Measurements from ENCODE around the gene GALM. TPM values are rescaled to one million over a fixed set of nuclear protein-coding genes. Genes with fewer than 3 reads are reported as not detected.
A peak's percentile ranks its signal among the peaks of the same experiment; 100 is the strongest.

GALM gene
- total RNA-seq, 1 donor from 2014 or later, result 1.0 TPM

DNA sequence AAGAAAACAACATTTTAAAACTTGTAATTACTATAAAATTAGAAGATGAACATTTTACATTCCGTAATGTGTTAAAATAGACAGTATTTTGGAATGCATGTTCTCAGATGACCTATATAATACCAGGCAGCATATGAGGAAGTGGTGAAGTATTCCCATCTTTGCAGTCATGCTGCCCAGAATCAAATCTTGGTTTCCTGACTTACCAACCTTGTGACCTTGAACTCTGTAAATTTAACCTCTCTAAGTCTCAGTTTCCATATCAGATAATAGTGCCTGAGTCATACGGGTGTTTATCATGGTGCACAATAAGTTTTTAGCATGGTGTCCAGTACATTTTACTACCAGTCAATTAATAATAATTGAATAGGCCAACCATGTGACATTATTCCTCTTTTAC lies 7.3 kb upstream of the GALM start:
- H3K4me1 Mint-ChIP-seq (ENCODE audit: low read depth, unreplicated experiment), result no peaks in the 10 kb centered on the region
- no peak for DNase-seq
- no peak overlapping the region for H3K4me3 Mint-ChIP-seq (ENCODE audit: unreplicated experiment)
- H3K9me3 Mint-ChIP-seq (ENCODE audit: unreplicated experiment), result no peaks in the 10 kb centered on the region
- no peaks in the 10 kb centered on the region for H3K36me3 Mint-ChIP-seq (ENCODE audit: unreplicated experiment)
- TF ChIP-seq, protein P1, sequence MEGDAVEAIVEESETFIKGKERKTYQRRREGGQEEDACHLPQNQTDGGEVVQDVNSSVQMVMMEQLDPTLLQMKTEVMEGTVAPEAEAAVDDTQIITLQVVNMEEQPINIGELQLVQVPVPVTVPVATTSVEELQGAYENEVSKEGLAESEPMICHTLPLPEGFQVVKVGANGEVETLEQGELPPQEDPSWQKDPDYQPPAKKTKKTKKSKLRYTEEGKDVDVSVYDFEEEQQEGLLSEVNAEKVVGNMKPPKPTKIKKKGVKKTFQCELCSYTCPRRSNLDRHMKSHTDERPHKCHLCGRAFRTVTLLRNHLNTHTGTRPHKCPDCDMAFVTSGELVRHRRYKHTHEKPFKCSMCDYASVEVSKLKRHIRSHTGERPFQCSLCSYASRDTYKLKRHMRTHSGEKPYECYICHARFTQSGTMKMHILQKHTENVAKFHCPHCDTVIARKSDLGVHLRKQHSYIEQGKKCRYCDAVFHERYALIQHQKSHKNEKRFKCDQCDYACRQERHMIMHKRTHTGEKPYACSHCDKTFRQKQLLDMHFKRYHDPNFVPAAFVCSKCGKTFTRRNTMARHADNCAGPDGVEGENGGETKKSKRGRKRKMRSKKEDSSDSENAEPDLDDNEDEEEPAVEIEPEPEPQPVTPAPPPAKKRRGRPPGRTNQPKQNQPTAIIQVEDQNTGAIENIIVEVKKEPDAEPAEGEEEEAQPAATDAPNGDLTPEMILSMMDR (IDR thresholded peaks at IDR 0.05; ENCODE audit: partially characterized antibody, unreplicated experiment), result no peak
- no peak overlapping the region for H3K27ac Mint-ChIP-seq (ENCODE audit: unreplicated experiment)
- no peaks in the 10 kb centered on the region for H3K27me3 Mint-ChIP-seq (ENCODE audit: unreplicated experiment)

DNA sequence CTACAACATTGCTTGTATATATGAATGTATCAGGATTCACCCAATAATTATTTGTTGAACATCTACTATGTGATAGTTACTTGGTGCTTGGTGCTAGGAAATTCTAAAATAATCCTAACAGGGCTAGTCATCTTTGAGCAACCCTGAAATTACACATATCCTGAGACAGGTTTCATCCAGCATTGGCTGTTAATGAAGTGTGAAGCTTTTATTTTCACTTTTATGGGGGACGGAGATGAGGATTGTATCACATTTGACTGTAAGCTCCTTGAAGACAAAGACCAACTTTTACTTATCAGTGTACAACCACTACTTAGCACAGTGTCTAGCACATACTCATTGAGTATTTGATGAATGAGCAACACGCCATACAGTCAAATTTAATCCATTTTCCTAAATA lies 6.8 kb upstream of the GALM start:
- Mint-ChIP-seq H3K4me1 (ENCODE audit: low read depth, unreplicated experiment) (no peaks in the 10 kb centered on the region), H3K4me3 (ENCODE audit: unreplicated experiment) (no peak overlapping the region), H3K36me3 (ENCODE audit: unreplicated experiment) (no peaks in the 10 kb centered on the region), H3K27me3 (ENCODE audit: unreplicated experiment) (no peaks in the 10 kb centered on the region), H3K9me3 (ENCODE audit: unreplicated experiment) (no peaks in the 10 kb centered on the region), H3K27ac (ENCODE audit: unreplicated experiment) (no peak overlapping the region)
- TF ChIP-seq, protein P1 (IDR thresholded peaks at IDR 0.05; ENCODE audit: partially characterized antibody, unreplicated experiment), result no peak
- no peak for DNase-seq

DNA sequence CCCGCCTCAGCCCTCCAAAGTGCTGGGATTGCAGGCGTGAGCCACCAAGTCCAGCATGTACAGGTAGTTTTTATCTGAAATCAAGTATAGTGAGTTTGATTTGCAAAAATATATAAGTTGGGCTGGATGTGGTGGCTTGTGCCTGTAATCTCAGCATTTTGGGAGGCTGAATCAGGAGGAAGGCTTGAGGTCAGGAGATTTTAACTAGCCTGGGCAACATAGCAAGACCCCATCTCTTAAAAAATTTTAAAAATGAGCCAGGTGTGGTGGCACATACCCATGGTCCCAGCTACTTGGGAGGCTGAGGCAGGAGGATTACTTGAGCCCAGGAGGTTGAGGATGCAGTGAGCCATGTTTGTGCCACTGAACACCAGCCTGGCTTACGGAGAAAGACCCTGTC lies 5.6 kb upstream of the GALM start:
- Mint-ChIP-seq H3K27ac (ENCODE audit: unreplicated experiment) (no peak overlapping the region), H3K27me3 (ENCODE audit: unreplicated experiment) (no peaks in the 10 kb centered on the region), H3K9me3 (ENCODE audit: unreplicated experiment) (no peaks in the 10 kb centered on the region), H3K36me3 (ENCODE audit: unreplicated experiment) (no peaks in the 10 kb centered on the region), H3K4me1 (ENCODE audit: low read depth, unreplicated experiment) (no peaks in the 10 kb centered on the region), H3K4me3 (ENCODE audit: unreplicated experiment) (no peak overlapping the region)
- DNase-seq, result no peak
- TF ChIP-seq, protein P1 (IDR thresholded peaks at IDR 0.05; ENCODE audit: partially characterized antibody, unreplicated experiment), result no peak

DNA sequence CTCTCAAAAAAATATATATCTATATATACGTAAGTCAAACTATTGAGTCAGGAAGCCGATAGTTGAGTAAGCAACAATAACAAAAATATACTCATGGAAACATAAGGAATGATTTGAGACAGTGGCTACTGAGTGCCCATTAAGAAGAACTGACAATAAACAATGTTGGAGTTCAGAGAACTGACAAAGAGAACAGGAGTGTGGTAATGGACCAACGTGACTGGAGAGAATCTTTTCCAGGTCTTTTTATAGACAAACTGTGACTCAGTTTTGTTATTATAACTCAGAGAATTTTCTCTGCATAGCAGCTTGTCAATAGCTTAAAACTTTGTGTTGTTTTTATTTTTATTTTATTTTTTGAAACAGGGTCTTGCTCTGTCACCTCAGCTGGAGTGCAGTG lies 4.6 kb upstream of the GALM start:
- DNase-seq, result no peak
- Mint-ChIP-seq H3K27ac (ENCODE audit: unreplicated experiment) (no peak overlapping the region), H3K4me3 (ENCODE audit: unreplicated experiment) (no peak overlapping the region), H3K4me1 (ENCODE audit: low read depth, unreplicated experiment) (peaks cover 2% of the 10 kb centered on the region), H3K9me3 (ENCODE audit: unreplicated experiment) (no peaks in the 10 kb centered on the region), H3K27me3 (ENCODE audit: unreplicated experiment) (no peaks in the 10 kb centered on the region), H3K36me3 (ENCODE audit: unreplicated experiment) (no peaks in the 10 kb centered on the region)
- TF ChIP-seq, protein P1 (IDR thresholded peaks at IDR 0.05; ENCODE audit: partially characterized antibody, unreplicated experiment), result no peak

DNA sequence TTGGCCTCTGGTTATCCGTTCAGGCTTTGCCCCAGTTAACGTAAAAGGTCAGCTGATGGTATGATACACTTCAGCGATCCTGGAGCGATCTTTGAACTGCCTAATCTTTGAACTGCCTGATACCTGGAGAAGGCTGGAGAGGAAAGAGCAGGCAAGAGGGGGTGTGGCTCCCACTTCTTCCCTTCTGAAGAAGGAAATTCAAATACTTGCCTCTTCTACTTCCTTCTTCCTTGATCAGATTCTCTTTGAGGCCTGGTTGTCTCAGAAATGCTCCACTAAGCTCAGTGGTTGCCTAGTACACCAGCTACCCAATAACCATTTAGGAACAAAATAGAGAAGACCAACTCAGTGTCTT lies 619 bp downstream of the GALM start:
- peaks cover 2% of the 10 kb centered on the region for H3K4me1 Mint-ChIP-seq (ENCODE audit: low read depth, unreplicated experiment)
- TF ChIP-seq, protein P1 (IDR thresholded peaks at IDR 0.05; ENCODE audit: partially characterized antibody, unreplicated experiment), result no peak
- no peaks in the 10 kb centered on the region for H3K36me3 Mint-ChIP-seq (ENCODE audit: unreplicated experiment)
- H3K27ac Mint-ChIP-seq (ENCODE audit: unreplicated experiment), result no peak overlapping the region
- no peaks in the 10 kb centered on the region for H3K27me3 Mint-ChIP-seq (ENCODE audit: unreplicated experiment)
- H3K9me3 Mint-ChIP-seq (ENCODE audit: unreplicated experiment), result peaks cover 2% of the 10 kb centered on the region
- H3K4me3 Mint-ChIP-seq (ENCODE audit: unreplicated experiment), result peak overlapping the region; percentile 86
- DNase-seq, result no peak
